PFSK-1 (cell line): ENCODE results near the gene COA7.

Experiments
- POLR2AphosphoS5 ChIP-seq: IDR thresholded peaks from 2 replicates; pipeline ENCODE4 v1.6.1; 2012; ENCODE audit warnings: low read depth, mild to moderate bottlenecking, control low read depth, low read length, moderate library complexity
- REST ChIP-seq, 2 experiments: IDR thresholded peaks; 2 replicates each; pipeline versions ENCODE4 v1.6.1 to v1.8.0; 2011 to 2012; ENCODE audit warnings: low read depth in 2 of 2, low read length in 2 of 2, control low read depth in 1 of 2, inconsistent platforms in 1 of 2, mild to moderate bottlenecking in 1 of 2, moderate library complexity in 1 of 2; ENCODE audit not compliant: insufficient read depth in 1 of 2

GRCh38 chr1:52706136-52706670, 8.1 kb upstream of the COA7 start:
- TF ChIP-seq POLR2AphosphoS5 = no peak
- no peak for TF ChIP-seq REST (IDR thresholded peaks at IDR 0.05; ENCODE audit: insufficient read depth in 1 of 2, low read depth in 2 of 2, low read length in 2 of 2)
